ENCODE measurements around the gene FLNC. TPM values are rescaled to one million over a fixed set of nuclear protein-coding genes. Genes with fewer than 3 reads are reported as not detected.

Gene FLNC
- total and polyA plus RNA-seq, 9 of the 15 experiments (the other 6 are each of a cell fraction or from before 2014, with no cell fraction given) = 0.90 to 155 (median 28.8) TPM

GRCh38 chr7:128835231-128835751 is 5.1 kb downstream of the FLNC start (continued):
- TF ChIP-seq POLR2G (IDR thresholded peaks at IDR 0.05; ENCODE audit: low read depth, low read length) = peak; percentile 60
- no peak for TF ChIP-seq CBFA2T3 (IDR thresholded peaks at IDR 0.05)
- no peak for TF ChIP-seq GABPB1 (CRISPR knock-in tag; IDR thresholded peaks at IDR 0.05)
- peak; percentile 38 for TF ChIP-seq RBM22 (IDR thresholded peaks at IDR 0.05; ENCODE audit: low read depth, low read length, poor library complexity, severe bottlenecking)
- TF ChIP-seq RBM39 (optimal IDR thresholded peaks at IDR 0.05; ENCODE audit: low read depth, low read length) = no peak
- no peak for TF ChIP-seq CAMTA2 (CRISPR knock-in tag; conservative IDR thresholded peaks at IDR 0.05)
- TF ChIP-seq PRMT5 (CRISPR knock-in tag; IDR thresholded peaks at IDR 0.05) = 0 out of 2 replicates have a peak, but pooled peaks have one; percentile 11
- TF ChIP-seq NCOR1 (IDR thresholded peaks at IDR 0.05) = no peak

GRCh38 chr7:128835790-128836641 is 5.8 kb downstream of the FLNC start:
- H4K20me1 ChIP-seq (replicated peaks; ENCODE audit: control insufficient read depth, insufficient read depth, low read length) = 0 out of 2 replicates have a peak, but pooled peaks cover 4% of the 10 kb centered on the region
- H3K27ac ChIP-seq (ENCODE audit: extremely low read depth, low read depth, low read length) = no peak overlapping the region
- intact Hi-C loops (cut with micrococcal nuclease) = no loop called here
- no peak overlapping the region for H3K4me2 ChIP-seq (ENCODE audit: insufficient read depth, low read length)
- no peaks in the 10 kb centered on the region for H3K27me3 ChIP-seq (ENCODE audit: control insufficient read depth in 2 of 2, insufficient read depth in 2 of 2, low read length in 2 of 2)
- BruUV-seq (replicated peaks) = no TSS peak
- ATAC-seq = no peak
- H3K9me1 ChIP-seq (ENCODE audit: control insufficient read depth, insufficient read depth, low read length) = no peaks in the 10 kb centered on the region
- WGBS (ENCODE audit: insufficient coverage, low coverage, missing lambda C conversion rate) = 90% methylated on average over 14 of the region's 14 CpGs
- DNase-seq (ENCODE audit: extremely low read depth in 1 of 4, low spot score in 3 of 4) = no peak
- H3K9ac ChIP-seq (ENCODE audit: insufficient read depth in 1 of 2, low read depth in 2 of 2, low read length in 2 of 2) = peak overlapping the region in 1 of 2 experiments; percentile 54; a peak in 2 of 4 replicates
- H3K4me1 ChIP-seq (replicated peaks in 1 of 2; ENCODE audit: control insufficient read depth in 2 of 2, insufficient read depth in 2 of 2, low read length in 2 of 2) = peaks cover 16 to 68% of the 10 kb centered on the region in 2 experiments
- no peak overlapping the region for H3K4me3 ChIP-seq
- no peaks in the 10 kb centered on the region for H3K9me3 ChIP-seq (replicated peaks; ENCODE audit: control insufficient read depth, insufficient read depth, low read depth, low read length)
- in situ Hi-C loops (cut with MboI) = no loop called here
- peaks cover 38% of the 10 kb centered on the region for H3K79me2 ChIP-seq (ENCODE audit: control insufficient read depth, insufficient read depth, low read length)
- POLR2A ChIA-PET = interaction anchor here (0.6 to 1.8 kb wide), 14 partner anchors 8 to 138 kb away, joined by 3 to 7 read pairs (median 4); partner anchors contain the start of gene ATP6V1F
- H2AFZ ChIP-seq (ENCODE audit: low read depth, low read length) = no peak overlapping the region
- CTCF ChIA-PET (ENCODE audit: low intra/inter-chr PET ratio) = no interaction called here
- H3K36me3 ChIP-seq (ENCODE audit: control insufficient read depth, insufficient read depth, low read length) = peaks cover 82% of the 10 kb centered on the region; the same call in 2 of the 3 replicates
- FAIRE-seq = no peak
- TF ChIP-seq ZFP36 (IDR thresholded peaks at IDR 0.05; ENCODE audit: low read depth, low read length, partially characterized antibody) (peak; percentile 74), PRMT5 (CRISPR knock-in tag; IDR thresholded peaks at IDR 0.05) (0 out of 2 replicates have a peak, but pooled peaks have one; percentile 3), SMARCC2 (IDR thresholded peaks at IDR 0.05; ENCODE audit: low read depth) (no peak), SRF (CRISPR knock-in tag; IDR thresholded peaks at IDR 0.05) (no peak), ARID3B (CRISPR knock-in tag; IDR thresholded peaks at IDR 0.05; ENCODE audit: borderline replicate concordance) (no peak), KDM1A (IDR thresholded peaks at IDR 0.05) (peak in 1 of 2 experiments; percentile 24; a peak in 1 of 4 replicates)
